Testis (tissue), 2 donors: Measurements from ENCODE around the gene TATDN2.

Source experiments
- POLR2A ChIP-seq: fragments of 450-650 bp; IDR thresholded peaks from one replicate; pipeline ENCODE4 v1.6.1; 2017; ENCODE audit warnings: antibody characterized with exemption, mild to moderate bottlenecking, moderate library complexity
- TF ChIP-seq, protein P1 (sequence below), 3 experiments: fragments of 450-650 bp in 2 of 3; fragments of 200-600 bp in 1 of 3; sonication (generic) in 1 of 3; IDR thresholded peaks; one replicate each; pipeline ENCODE4 v1.5.1; 2016 to 2019; ENCODE audit warnings: antibody characterized with exemption in 3 of 3, mild to moderate bottlenecking in 2 of 3, moderate library complexity in 1 of 3

DNA sequence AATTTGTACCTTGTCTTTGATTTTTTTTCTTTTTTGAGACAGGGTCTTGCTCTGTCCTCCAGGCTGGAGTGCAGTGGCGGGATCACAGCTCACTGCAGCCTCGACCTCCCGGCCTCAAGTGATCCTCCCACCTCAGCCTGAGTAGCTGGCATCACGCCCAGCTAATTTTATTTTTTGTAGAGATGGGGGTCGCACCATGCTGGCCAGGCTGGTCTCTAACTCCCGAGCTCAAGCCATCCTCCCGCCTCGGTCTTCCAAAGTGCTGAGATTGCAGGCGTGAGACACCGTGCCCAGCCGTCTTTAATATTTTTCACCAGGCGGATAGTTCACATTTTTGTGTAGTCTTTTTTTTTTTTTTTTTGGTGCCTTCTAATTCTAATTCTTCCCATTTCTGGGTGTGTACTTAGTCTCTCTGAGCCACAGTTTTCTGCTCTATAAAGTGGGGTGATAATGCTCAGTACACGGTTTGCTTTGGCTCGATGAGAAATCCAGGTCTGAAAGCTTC lies 528 bp upstream of the TATDN2 start:
- TF ChIP-seq POLR2A = no peak
- TF ChIP-seq, protein P1, sequence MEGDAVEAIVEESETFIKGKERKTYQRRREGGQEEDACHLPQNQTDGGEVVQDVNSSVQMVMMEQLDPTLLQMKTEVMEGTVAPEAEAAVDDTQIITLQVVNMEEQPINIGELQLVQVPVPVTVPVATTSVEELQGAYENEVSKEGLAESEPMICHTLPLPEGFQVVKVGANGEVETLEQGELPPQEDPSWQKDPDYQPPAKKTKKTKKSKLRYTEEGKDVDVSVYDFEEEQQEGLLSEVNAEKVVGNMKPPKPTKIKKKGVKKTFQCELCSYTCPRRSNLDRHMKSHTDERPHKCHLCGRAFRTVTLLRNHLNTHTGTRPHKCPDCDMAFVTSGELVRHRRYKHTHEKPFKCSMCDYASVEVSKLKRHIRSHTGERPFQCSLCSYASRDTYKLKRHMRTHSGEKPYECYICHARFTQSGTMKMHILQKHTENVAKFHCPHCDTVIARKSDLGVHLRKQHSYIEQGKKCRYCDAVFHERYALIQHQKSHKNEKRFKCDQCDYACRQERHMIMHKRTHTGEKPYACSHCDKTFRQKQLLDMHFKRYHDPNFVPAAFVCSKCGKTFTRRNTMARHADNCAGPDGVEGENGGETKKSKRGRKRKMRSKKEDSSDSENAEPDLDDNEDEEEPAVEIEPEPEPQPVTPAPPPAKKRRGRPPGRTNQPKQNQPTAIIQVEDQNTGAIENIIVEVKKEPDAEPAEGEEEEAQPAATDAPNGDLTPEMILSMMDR (IDR thresholded peaks at IDR 0.05) = no peak
